ENCODE data around the gene RAB8B.

GRCh38 chr15:63190769-63191649 lies 1.6 kb downstream of the RAB8B start:
- TF ChIP-seq POLR2A (IDR thresholded peaks at IDR 0.05) (no peak), CTCF (IDR thresholded peaks at IDR 0.05) (no peak)

Data from lower leg skin (tissue), 3 donors.